HepG2 (cell line): Measurements from ENCODE around the gene SH2D6. TPM values are rescaled to one million over a fixed set of nuclear protein-coding genes. Genes with fewer than 3 reads are reported as not detected.

Experiments
- ATAC-seq: fragments of 200-7000 bp; cut with Tn5 transposase; 3 replicates; pipeline ENCODE4 v1.9.1; 2020; ENCODE audit warnings: mild to moderate bottlenecking, moderate library complexity
- BruUV-seq: library from RNA; stranded (reverse); fragments of 400-500 nt; replicated peaks from 2 replicates; lab custom pipeline; 2021; lab: Mats Ljungman, UMichigan
- CTCF ChIA-PET: fragments of 300-600 bp; formaldehyde crosslinking; extraction: SDS; loops from one replicate; lab custom pipeline; 2021; ENCODE audit warnings: low total read pairs, inconsistent platforms, low intra/inter-chr PET ratio; lab: Yijun Ruan, JAX
- POLR2A ChIA-PET: fragments of 350-600 bp; sonication (Branson Sonifier 250); formaldehyde crosslinking; loops from one replicate; lab custom pipeline; 2020; ENCODE audit warnings: antibody characterized with exemption, inconsistent platforms; lab: Yijun Ruan, JAX
- DNase-seq: peaks from one replicate; pipeline ENCODE4 v3.0.0-alpha.2; 2015; ENCODE audit warnings: low spot score
- FAIRE-seq: peaks from 3 replicates; lab custom pipeline; 2011; peaks lifted over from hg19 to GRCh38; lab: Jason Lieb, UNC
- H2AFZ ChIP-seq: one replicate; pipeline ENCODE4 v1.6.1; 2011; ENCODE audit warnings: low read length, inconsistent platforms
- H3K27ac ChIP-seq: fragments of 300-600 bp; 3 replicates; pipeline ENCODE4 v1.8.0; 2011; ENCODE audit warnings: mixed run types, mild to moderate bottlenecking, mixed read lengths, low read length, inconsistent platforms; ENCODE audit not compliant: insufficient read depth; ENCODE audit errors: extremely low read length
- H3K27me3 ChIP-seq, 2 experiments: fragments of 200-600 bp in 1 of 2; 2 replicates in 1 of 2; 3 replicates in 1 of 2; pipeline versions ENCODE4 v1.6.0 to v1.8.0; 2011; ENCODE audit warnings: low read length in 2 of 2, mild to moderate bottlenecking in 2 of 2, moderate library complexity in 2 of 2, inconsistent platforms in 1 of 2; ENCODE audit not compliant: insufficient read depth in 2 of 2, control insufficient read depth in 1 of 2
- H3K36me3 ChIP-seq, 2 experiments: fragments of 200-600 bp in 1 of 2; replicated peaks in 1 of 2; 2 replicates in 1 of 2; 3 replicates in 1 of 2; pipeline versions ENCODE4 v1.5.1 to v1.8.0; 2011; ENCODE audit warnings: low read length in 2 of 2, inconsistent platforms in 1 of 2; ENCODE audit not compliant: insufficient read depth in 2 of 2, control insufficient read depth in 1 of 2
- H3K4me1 ChIP-seq: 2 replicates; pipeline ENCODE4 v1.5.1; 2012; ENCODE audit warnings: low read length, inconsistent platforms; ENCODE audit not compliant: insufficient read depth
- H3K4me2 ChIP-seq: 2 replicates; pipeline ENCODE4 v1.6.0; 2011; ENCODE audit warnings: low read depth, low read length, inconsistent platforms
- H3K4me3 ChIP-seq, 3 experiments: fragments of 200-600 bp in 1 of 3; sonication (generic), shearing (Covaris generic) in 1 of 3; replicated peaks in 1 of 3; 2 replicates each; pipeline ENCODE4 v1.5.1; 2011 to 2016; ENCODE audit warnings: low read length in 3 of 3, inconsistent platforms in 2 of 3, low read depth in 2 of 3, mild to moderate bottlenecking in 2 of 3, control low read depth in 1 of 3, mixed read lengths in 1 of 3; ENCODE audit not compliant: insufficient read depth in 1 of 3
- H3K79me2 ChIP-seq: one replicate; pipeline ENCODE4 v1.6.1; 2011; ENCODE audit warnings: low read length, inconsistent platforms; ENCODE audit not compliant: insufficient read depth
- H3K9ac ChIP-seq: 2 replicates; pipeline ENCODE4 v1.6.0; 2011; ENCODE audit warnings: mild to moderate bottlenecking, low read depth, low read length, inconsistent platforms; ENCODE audit not compliant: insufficient read depth
- H3K9me3 ChIP-seq: 2 replicates; pipeline ENCODE4 v1.5.1; 2012; ENCODE audit warnings: mild to moderate bottlenecking, low read length
- H4K20me1 ChIP-seq: 2 replicates; pipeline ENCODE4 v1.6.0; 2011; ENCODE audit warnings: inconsistent platforms, mild to moderate bottlenecking, low read length, moderate library complexity; ENCODE audit not compliant: insufficient read depth
- ARID4A ChIP-seq: sonication (generic); formaldehyde crosslinking; IDR thresholded peaks from 2 replicates; pipeline ENCODE4 v1.5.0; 2020; ENCODE audit warnings: mild to moderate bottlenecking, missing genetic modification reagents, borderline replicate concordance
- CSRNP1 ChIP-seq: sonication (generic); formaldehyde crosslinking; IDR thresholded peaks from 2 replicates; pipeline ENCODE4 v1.8.1; 2023; ENCODE audit warnings: mild to moderate bottlenecking, missing genetic modification reagents
- FOXA3 ChIP-seq: IDR thresholded peaks from 2 replicates; pipeline ENCODE4 v1.6.1; 2016; ENCODE audit warnings: missing genetic modification reagents, missing compliant biosample characterization
- POLR2AphosphoS2 ChIP-seq: IDR thresholded peaks from 2 replicates; pipeline ENCODE4 v1.6.1; 2011; ENCODE audit warnings: low read depth, low read length, improper control_type of control experiment
- PRDM4 ChIP-seq: sonication (generic); formaldehyde crosslinking; IDR thresholded peaks from 2 replicates; pipeline ENCODE4 v1.9.0; 2021; ENCODE audit warnings: missing genetic modification reagents, borderline replicate concordance
- SP4 ChIP-seq: sonication (generic); formaldehyde crosslinking; IDR thresholded peaks from 2 replicates; pipeline ENCODE4 v1.8.1; 2023; ENCODE audit warnings: mild to moderate bottlenecking, missing genetic modification reagents
- ZKSCAN8 ChIP-seq: IDR thresholded peaks from 2 replicates; pipeline ENCODE4 v1.6.1; 2016; ENCODE audit warnings: borderline replicate concordance, missing genetic modification reagents, missing compliant biosample characterization
- ZMYM3 ChIP-seq: sonication (generic); formaldehyde crosslinking; IDR thresholded peaks from 2 replicates; pipeline ENCODE4 v1.5.1; 2020; ENCODE audit warnings: mild to moderate bottlenecking, missing genetic modification reagents
- ZNF3 ChIP-seq: IDR thresholded peaks from 2 replicates; pipeline ENCODE4 v1.7.0; 2017; ENCODE audit warnings: inconsistent platforms
- ZNF7 ChIP-seq: IDR thresholded peaks from 2 replicates; pipeline ENCODE4 v1.6.1; 2016; ENCODE audit warnings: missing biosample characterization, missing genetic modification reagents
- ZNF891 ChIP-seq: sonication (generic); formaldehyde crosslinking; IDR thresholded peaks from 2 replicates; pipeline ENCODE4 v1.5.0; 2020; ENCODE audit warnings: mild to moderate bottlenecking, missing genetic modification reagents
- WGBS: methylation state at CpG from one replicate; pipeline ENCODE4 v1.1.6; 2017; ENCODE audit warnings: low lambda C conversion rate; 5-methylcytosine and 5-hydroxymethylcytosine counted together
- in situ Hi-C: cut with HindIII; loops from 2 replicates; pipeline ENCODE4 v1.10.0; 2017; ENCODE audit warnings: low pct_unique_long_range_greater_than_20kb; ENCODE audit not compliant: extremely low pct_ligation_motif_present
- intact Hi-C: fragments of 100-400 bp; cut with micrococcal nuclease; formaldehyde crosslinking; loops from one replicate; pipeline ENCODE4 v1.10.0; 2022; ENCODE audit not compliant: unreplicated experiment
- polyA plus RNA-seq, 8 experiments: library from polyadenylated mRNA; depleted of rRNA in 3 of 8; stranded (reverse) in 7 of 8; unstranded in 1 of 8; fragments of >200 nt; fragmentation: Illumina TruSeq in 4 of 8; extraction: Trizol in 4 of 8; gene quantifications; 2 replicates each; pipeline versions ENCODE4 v1.2.1 to v1.2.3, GENCODE V29; 2011 to 2016; ENCODE audit warnings: low read depth in 4 of 8, missing spikeins in 1 of 8, mixed read lengths in 1 of 8; ENCODE audit not compliant: insufficient read depth in 1 of 8
- total RNA-seq, 5 experiments: library from RNA; depleted of rRNA; stranded (reverse); fragments of >200 nt; fragmentation: Illumina TruSeq; extraction: Trizol; gene quantifications; 2 replicates each; pipeline ENCODE4 v1.2.3, GENCODE V29; 2016; ENCODE audit warnings: low read depth in 1 of 5
- TF ChIP-seq, protein P1 (sequence below): sonication (generic); formaldehyde crosslinking; IDR thresholded peaks from 2 replicates; pipeline ENCODE4 v1.4.0; 2020; ENCODE audit warnings: low read depth, mild to moderate bottlenecking, missing genetic modification reagents

The SH2D6 gene
- total and polyA plus RNA-seq, 2 of the 13 experiments (the other 11 are each of a cell fraction or from before 2014, with no cell fraction given), result 0.11 to 0.26 TPM

DNA sequence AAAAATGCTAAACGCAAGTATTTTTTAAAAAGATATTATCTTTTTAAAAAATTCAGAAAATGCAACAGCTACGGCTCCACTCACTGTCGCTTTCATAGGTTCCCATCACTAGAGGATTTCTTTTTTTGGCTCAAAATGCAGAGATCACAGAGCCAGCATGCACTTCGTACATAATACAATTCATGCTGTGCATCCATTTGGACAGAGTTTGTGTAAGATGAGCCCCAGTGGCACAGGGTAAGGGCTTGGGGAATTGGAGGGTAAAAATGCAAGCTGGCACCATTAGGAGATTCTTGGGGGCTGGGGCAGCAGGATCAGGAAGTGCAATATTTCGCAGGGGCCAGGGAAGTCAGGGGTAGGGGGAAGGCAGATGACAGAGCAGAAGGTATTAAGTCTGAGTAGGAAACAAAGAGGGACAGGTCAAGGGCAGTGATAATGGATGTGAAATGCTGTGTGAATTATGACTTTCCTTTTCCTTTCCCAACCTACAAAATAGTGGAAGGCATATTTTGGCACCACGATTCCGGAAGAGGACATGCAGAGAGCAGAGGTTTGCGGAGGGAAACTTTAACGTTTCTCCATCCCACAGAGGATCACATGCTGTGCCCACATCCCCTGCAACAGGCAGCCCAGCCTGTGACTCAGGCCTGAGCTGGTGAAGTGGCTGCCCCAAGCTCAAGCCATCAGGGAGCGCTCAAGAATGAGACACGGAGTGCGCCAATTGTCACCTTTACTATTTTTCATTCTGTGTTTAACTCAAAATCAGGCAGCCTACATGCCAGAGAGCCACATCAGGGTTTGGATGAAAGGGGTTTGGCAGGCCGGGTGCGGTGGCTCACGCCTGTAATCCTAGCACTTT is 13.1 kb upstream of the SH2D6 start:
- POLR2A ChIA-PET, result interaction anchor here (1.2 to 1.6 kb wide), 3 partner anchors 13 to 133 kb away, joined by 3 to 5 read pairs (median 5); partner anchors contain the start of genes MAT2A and SH2D6
- no TSS peak for BruUV-seq
- 0 out of 2 replicates have a peak overlapping the region, but pooled peaks have one; percentile 13 for H3K9ac ChIP-seq
- peak; percentile 61 for FAIRE-seq
- H3K4me1 ChIP-seq, result peaks cover 38% of the 10 kb centered on the region
- H3K27me3 ChIP-seq, result no peaks in the 10 kb centered on the region
- no peaks in the 10 kb centered on the region for H3K9me3 ChIP-seq
- H3K4me3 ChIP-seq, result peak overlapping the region in 1 of 3 experiments; percentile 27; a peak in 3 of 6 replicates
- no peak overlapping the region for H3K27ac ChIP-seq
- H4K20me1 ChIP-seq, result no peaks in the 10 kb centered on the region
- WGBS, result 21% methylated on average over 15 of the region's 15 CpGs
- peak; percentile 46 for ATAC-seq
- H3K4me2 ChIP-seq, result peak overlapping the region; percentile 69
- no peaks in the 10 kb centered on the region for H3K36me3 ChIP-seq
- in situ Hi-C loops (no loop called here), intact Hi-C loops (loop anchor here (2.0 kb wide), 1 partner anchor 15 kb away; no protein-coding TSS in a partner anchor)
- CTCF ChIA-PET, result no interaction called here
- H2AFZ ChIP-seq, result peak overlapping the region; percentile 10
- DNase-seq, result no peak
- H3K79me2 ChIP-seq, result no peaks in the 10 kb centered on the region
- TF ChIP-seq ZNF3 (no peak), CSRNP1 (CRISPR knock-in tag) (no peak), ARID4A (CRISPR knock-in tag) (peak; percentile 18; the same call in 1 of the 2 replicates), POLR2AphosphoS2 (no peak), ZKSCAN8 (CRISPR knock-in tag) (no peak), FOXA3 (CRISPR knock-in tag) (no peak), ZMYM3 (CRISPR knock-in tag) (peak; percentile 30; the same call in 1 of the 2 replicates), SP4 (CRISPR knock-in tag) (0 out of 2 replicates have a peak, but pooled peaks have one; percentile 22), ZNF891 (CRISPR knock-in tag) (peak; percentile 45; the same call in 1 of the 2 replicates), PRDM4 (no peak), ZNF7 (0 out of 2 replicates have a peak, but pooled peaks have one; percentile 5)
- TF ChIP-seq, protein P1, sequence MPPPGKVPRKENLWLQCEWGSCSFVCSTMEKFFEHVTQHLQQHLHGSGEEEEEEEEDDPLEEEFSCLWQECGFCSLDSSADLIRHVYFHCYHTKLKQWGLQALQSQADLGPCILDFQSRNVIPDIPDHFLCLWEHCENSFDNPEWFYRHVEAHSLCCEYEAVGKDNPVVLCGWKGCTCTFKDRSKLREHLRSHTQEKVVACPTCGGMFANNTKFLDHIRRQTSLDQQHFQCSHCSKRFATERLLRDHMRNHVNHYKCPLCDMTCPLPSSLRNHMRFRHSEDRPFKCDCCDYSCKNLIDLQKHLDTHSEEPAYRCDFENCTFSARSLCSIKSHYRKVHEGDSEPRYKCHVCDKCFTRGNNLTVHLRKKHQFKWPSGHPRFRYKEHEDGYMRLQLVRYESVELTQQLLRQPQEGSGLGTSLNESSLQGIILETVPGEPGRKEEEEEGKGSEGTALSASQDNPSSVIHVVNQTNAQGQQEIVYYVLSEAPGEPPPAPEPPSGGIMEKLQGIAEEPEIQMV (CRISPR knock-in tag), result no peak
